GM13977 (cell line): ENCODE measurements around the gene SNX6.
A peak's percentile ranks its signal among the peaks of the same experiment; 100 is the strongest.
"Not testable (repeated sequence)": the region's sequence is repeated elsewhere in the genome, so short reads cannot be mapped to it uniquely, and the experiment has no call there.

Source experiments
- DNase-seq: peaks from one replicate; pipeline ENCODE4 v3.0.0; 2012; ENCODE audit warnings: low spot score
- in situ Hi-C: fragments of 300-500 bp; cut with MboI; formaldehyde crosslinking; loops from one replicate; pipeline ENCODE4 v1.12.0; 2022; ENCODE audit warnings: low sequenced_read_pairs, low pct_unique_long_range_greater_than_20kb, mixed read lengths, inconsistent platforms; ENCODE audit not compliant: unreplicated experiment
- TF ChIP-seq, protein P1 (sequence below): IDR thresholded peaks from 2 replicates; pipeline ENCODE4 v1.5.1; 2012; ENCODE audit warnings: mild to moderate bottlenecking, control low read depth; ENCODE audit not compliant: insufficient read depth; ENCODE audit errors: extremely low read depth, missing control alignments

The SNX6 gene

DNA sequence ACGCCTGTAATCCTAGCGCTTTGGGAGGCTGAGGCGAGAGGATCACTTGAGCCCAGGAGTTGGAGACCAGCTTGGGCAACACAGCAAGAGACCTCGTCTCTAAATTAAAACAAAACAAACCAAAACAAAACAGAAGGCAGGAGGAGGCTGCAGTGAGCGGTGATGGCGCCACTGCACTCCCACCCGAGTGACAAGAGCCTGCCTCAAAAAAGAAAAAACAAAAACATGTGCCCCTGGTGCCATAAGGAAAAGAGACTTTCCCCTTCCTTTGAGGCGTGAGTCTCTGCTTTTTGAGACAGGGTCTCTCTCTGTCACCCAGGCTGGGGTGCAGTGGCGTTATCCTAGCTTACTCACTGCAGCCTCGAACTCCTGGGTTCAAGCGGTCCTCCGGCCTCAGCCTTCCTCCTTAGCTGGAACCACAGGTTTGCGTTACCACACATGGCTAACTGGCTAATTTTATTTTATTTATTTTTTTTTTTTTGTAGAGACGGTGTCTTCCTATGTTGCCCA lies 81.4 kb downstream of the SNX6 start:
- TF ChIP-seq, protein P1, sequence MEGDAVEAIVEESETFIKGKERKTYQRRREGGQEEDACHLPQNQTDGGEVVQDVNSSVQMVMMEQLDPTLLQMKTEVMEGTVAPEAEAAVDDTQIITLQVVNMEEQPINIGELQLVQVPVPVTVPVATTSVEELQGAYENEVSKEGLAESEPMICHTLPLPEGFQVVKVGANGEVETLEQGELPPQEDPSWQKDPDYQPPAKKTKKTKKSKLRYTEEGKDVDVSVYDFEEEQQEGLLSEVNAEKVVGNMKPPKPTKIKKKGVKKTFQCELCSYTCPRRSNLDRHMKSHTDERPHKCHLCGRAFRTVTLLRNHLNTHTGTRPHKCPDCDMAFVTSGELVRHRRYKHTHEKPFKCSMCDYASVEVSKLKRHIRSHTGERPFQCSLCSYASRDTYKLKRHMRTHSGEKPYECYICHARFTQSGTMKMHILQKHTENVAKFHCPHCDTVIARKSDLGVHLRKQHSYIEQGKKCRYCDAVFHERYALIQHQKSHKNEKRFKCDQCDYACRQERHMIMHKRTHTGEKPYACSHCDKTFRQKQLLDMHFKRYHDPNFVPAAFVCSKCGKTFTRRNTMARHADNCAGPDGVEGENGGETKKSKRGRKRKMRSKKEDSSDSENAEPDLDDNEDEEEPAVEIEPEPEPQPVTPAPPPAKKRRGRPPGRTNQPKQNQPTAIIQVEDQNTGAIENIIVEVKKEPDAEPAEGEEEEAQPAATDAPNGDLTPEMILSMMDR = no peak
- in situ Hi-C loops = no loop called here
- no peak for DNase-seq

DNA sequence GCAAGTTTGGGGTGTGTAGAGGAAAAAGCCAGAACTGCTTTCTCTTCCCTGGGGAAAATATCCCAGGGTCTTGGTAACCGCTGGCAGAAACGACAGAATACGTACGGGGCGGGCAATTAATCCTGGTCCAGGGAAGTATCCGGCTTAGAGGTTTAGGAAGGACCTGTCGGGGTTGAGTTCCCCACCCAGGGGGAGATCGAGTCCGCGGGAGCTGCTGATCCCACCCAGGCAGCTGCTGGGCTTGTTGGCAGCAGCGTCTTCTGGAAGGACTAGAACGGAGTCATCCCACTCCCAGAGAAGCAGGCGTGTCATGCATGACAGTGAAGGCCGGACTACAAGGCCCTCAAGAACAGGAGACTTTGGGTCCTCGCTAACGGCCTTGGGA lies 82.8 kb downstream of the SNX6 start:
- in situ Hi-C loops, DNase-seq: not testable (repeated sequence)

DNA sequence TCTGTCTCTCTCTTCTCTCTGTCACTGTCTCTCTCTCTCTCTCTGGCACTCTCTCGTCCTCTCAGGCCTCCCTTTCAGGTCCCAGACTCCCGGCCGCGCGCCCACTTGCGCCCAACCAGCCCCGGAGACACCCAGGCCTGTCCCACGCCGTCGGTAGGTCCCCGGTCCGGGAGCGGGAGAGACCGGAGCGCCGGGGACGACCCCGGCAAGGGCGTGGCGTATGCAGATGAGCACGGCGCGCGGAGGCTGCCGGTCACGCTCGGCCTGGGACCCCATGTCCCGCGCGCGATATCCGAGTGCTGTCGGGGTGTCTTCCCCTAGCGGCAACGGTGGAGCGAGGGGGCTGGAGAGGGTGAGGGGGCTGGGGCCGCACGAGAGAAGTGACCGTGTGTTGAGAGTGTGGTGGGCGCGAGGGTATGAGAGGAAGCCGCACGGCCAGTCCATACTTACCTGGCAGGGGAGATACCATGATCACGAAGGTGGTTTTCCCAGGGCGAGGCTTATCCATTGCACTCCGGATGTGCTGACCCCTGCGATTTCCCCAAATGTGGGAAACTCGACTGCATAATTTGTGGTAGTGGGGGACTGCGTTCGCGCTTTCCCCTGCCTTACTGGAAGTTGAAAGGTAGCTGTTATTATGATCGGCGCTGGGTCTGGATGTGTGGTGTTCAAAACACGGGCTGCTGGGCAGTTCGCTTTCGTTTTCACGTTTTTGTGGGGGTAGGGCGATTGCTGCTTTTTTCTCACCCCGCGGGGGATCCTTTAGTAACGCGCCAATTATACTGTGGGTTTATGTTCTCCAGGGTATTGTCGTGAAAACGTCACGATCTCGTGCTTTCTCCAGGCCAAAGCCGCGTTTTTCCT lies 83.4 kb downstream of the SNX6 start:
- DNase-seq, in situ Hi-C loops: not testable (repeated sequence)

DNA sequence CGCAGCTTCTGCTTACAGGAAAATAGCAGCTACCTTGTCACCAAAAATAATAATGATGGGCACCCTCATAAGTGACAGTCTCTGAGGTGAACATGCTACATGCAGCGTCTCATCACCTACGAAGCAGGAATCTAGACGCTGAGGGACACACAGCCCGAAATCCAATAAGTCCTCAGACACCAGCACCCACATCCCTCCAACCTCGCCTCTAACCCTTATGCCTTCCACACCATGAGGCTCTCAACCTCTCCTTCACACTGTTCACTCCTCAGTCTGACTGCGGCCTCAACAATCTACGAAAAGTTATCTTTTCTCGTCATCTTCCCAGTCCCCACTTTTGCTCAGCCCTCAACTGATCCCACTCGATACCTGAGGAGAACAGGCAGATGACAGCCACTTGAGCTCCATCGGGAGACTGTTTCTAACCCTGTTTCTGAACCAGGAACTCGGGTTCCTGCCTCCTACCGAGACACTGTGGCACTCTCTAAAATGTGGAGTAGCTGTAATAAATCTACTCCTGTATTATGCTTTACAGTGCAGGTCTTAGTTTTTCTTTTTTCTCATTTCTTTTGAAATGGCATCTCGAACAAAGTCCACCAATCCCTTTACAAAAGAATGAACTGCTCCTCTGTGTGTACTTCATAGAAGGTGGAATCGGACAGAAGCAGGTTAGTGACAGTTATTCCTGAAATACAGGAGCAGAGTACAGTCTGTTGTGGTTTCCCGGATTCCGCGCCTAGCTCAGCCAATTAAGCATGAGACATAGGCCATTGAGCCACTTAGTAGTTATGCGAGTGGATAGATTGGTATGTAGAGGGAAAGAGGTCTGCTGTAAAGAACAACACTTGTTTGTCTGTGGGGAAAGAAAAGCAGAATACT lies 89.5 kb downstream of the SNX6 start:
- DNase-seq, in situ Hi-C loops: not testable (repeated sequence)

DNA sequence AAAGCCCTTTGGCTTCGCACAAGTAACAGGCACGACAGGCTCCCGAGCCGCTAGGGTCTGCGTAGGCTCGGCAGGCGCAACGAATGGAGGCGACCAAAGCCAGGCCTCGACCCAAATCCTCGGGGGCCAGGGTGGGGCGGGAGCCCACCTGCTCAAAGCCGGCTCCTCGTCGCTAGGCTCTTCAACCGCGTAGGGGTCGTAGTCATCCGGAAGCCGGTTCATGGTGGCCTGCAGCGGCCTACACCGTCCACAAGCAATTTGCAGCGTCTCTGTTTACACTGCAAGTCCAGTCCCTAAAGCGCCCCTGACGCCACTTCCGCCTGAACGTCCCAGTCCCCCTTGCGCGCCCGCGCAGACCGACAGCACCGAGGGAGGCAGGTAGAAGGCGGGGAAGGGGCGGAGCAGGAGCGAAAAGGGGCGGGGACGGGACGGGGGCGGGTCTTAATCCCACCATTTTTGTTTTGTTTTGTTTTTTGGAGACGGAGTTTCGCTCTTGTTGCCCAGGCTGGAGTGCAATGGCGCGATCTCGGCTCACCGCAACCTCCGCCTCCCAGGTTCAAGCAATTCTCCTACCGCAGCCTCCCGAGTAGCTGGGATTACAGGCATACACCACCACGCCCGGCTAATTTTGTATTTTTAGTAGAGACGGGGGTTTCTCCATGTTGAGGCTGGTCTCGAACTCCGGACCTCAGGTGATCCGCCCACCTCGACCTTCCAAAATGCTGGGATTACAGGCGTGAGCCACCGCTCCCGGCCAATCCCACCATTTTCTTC lies 90.4 kb downstream of the SNX6 start, which contains the start of gene EAPP:
EAPP (minus strand) TSS at position 295 of the 774 bp plus-strand sequence; CDS start at position 222, 73 bp downstream.
- DNase-seq = peak; percentile 95
- TF ChIP-seq, protein P1 = no peak
- in situ Hi-C loops = no loop called here

DNA sequence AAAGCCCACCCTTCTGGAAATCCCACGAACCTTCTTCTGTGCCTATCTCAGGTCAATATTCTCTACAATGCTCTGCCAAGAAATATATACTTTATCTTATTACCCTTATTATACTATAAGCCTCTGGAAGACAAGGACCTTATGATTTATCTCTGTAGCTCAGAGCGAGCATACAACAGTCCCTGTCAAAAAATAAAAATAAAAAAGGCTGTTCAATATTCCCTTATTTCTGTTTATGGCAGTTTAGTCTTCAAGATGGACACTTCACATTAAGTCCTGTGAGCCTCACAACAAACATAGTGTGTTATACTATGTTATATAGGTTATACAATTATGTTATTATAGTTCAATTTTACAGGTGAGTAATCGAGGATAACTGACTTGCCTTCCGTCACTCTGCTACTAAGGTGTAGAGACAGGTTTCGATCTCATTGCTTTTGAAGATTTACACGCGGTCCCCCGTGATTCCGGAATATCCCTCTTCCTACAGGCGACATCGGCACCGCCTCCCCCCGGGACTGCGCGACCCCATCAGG lies 91.0 kb downstream of the SNX6 start:
- no peak for DNase-seq
- TF ChIP-seq, protein P1 = no peak
- in situ Hi-C loops = no loop called here

DNA sequence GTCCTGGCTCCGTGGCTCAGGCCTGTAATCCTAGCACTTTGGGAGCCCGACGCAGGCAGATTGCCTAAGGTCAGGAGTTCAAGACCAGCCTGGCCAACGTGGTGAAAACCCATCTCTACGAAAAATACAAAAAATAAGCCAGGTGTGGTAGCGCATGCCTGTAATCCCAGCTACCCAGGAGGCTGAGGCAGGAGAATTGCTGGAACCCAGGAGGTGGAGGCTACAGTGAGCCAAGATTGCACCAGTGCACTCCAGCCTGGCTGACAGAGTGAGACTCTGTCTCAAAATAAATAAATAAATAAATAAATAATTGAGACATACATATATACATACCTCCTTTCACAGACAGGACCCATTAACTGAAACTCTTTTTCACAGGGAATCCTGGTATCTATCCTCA lies 91.9 kb downstream of the SNX6 start:
- DNase-seq, in situ Hi-C loops: not testable (repeated sequence)

DNA sequence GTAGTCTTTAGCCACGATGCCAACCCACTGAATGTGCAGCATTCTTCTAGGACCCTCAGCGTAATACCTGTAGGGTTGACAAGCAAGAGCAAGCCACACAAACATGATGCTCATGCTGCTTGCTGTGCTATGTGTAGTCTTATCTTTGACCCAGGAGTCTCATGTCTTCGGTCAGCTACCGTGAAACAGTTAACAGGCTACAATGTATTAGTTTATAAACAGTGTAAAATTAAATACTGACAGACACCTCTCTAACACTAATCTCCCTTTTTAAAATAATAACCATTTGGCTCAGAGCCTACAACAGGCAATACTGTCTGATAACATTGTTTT lies 92.3 kb downstream of the SNX6 start:
- TF ChIP-seq, protein P1 = no peak
- in situ Hi-C loops = no loop called here

More for the DNA sequence above, 92.3 kb downstream of the SNX6 start:
- DNase-seq = no peak
